Caco-2 (cell line): ENCODE results near the gene ADAMTS9. TPM values are rescaled to one million over a fixed set of nuclear protein-coding genes. Genes with fewer than 3 reads are reported as not detected.

Experiments
- BruUV-seq: library from RNA; stranded (reverse); fragments of 400-500 nt; replicated peaks from 2 replicates; lab custom pipeline; 2021; lab: Mats Ljungman, UMichigan
- CTCF ChIA-PET: fragments of 300-600 bp; sonication (Branson Sonifier 250); formaldehyde crosslinking; loops from one replicate; lab custom pipeline; 2022; ENCODE audit warnings: antibody characterized with exemption; lab: Charles Lee
- POLR2A ChIA-PET: fragments of 300-600 bp; sonication (Branson Sonifier 250); formaldehyde crosslinking; loops from one replicate; lab custom pipeline; 2022; ENCODE audit warnings: antibody characterized with exemption; lab: Charles Lee
- DNase-seq, 2 experiments: peaks; one replicate each; pipeline versions ENCODE4 v3.0.0 to v3.0.0-alpha.2; 2020 to 2022
- H3K27me3 ChIP-seq: replicated peaks from 2 replicates; pipeline ENCODE4 v1.6.0; 2011; ENCODE audit warnings: low read length; ENCODE audit not compliant: control insufficient read depth, insufficient read depth
- H3K36me3 ChIP-seq: 2 replicates; pipeline ENCODE4 v1.5.1; 2011; ENCODE audit warnings: low read length; ENCODE audit not compliant: control insufficient read depth, insufficient read depth
- H3K4me1 ChIP-seq: fragments of 250-450 bp; sonication (Bioruptor Pico); 2 replicates; pipeline ENCODE4 v1.5.1; 2020; ENCODE audit warnings: mild to moderate bottlenecking
- H3K4me3 ChIP-seq: 2 replicates; pipeline ENCODE4 v1.5.1; 2011; ENCODE audit warnings: low read depth, mild to moderate bottlenecking, control low read depth, low read length
- H3K9me3 ChIP-seq: fragments of 250-450 bp; sonication (Bioruptor Pico); 2 replicates; pipeline ENCODE4 v1.5.1; 2020; ENCODE audit warnings: mild to moderate bottlenecking, moderate library complexity
- H3K27ac Mint-ChIP-seq: one replicate; pipeline ENCODE4 v1.8.0; 2022; ENCODE audit warnings: mixed read lengths; ENCODE audit not compliant: unreplicated experiment
- H3K27me3 Mint-ChIP-seq: one replicate; pipeline ENCODE4 v1.8.0; 2022; ENCODE audit warnings: mixed read lengths; ENCODE audit not compliant: insufficient read depth, unreplicated experiment
- H3K36me3 Mint-ChIP-seq: one replicate; pipeline ENCODE4 v1.8.0; 2022; ENCODE audit warnings: mild to moderate bottlenecking, mixed read lengths; ENCODE audit not compliant: insufficient read depth, unreplicated experiment
- H3K4me1 Mint-ChIP-seq: one replicate; pipeline ENCODE4 v1.8.0; 2022; ENCODE audit warnings: low read depth, mixed read lengths; ENCODE audit not compliant: unreplicated experiment
- H3K4me3 Mint-ChIP-seq: one replicate; pipeline ENCODE4 v1.8.0; 2022; ENCODE audit warnings: mild to moderate bottlenecking, moderate library complexity, mixed read lengths; ENCODE audit not compliant: unreplicated experiment
- H3K9me3 Mint-ChIP-seq: one replicate; pipeline ENCODE4 v1.8.0; 2022; ENCODE audit warnings: mixed read lengths; ENCODE audit not compliant: unreplicated experiment
- intact Hi-C: fragments of 100-400 bp; cut with micrococcal nuclease; formaldehyde crosslinking; loops from one replicate; pipeline ENCODE4 v1.10.0; 2022; ENCODE audit not compliant: unreplicated experiment
- total RNA-seq: library from RNA; stranded (reverse); gene quantifications from 2 replicates; pipeline ENCODE4 v1.2.3, GENCODE V29; 2022
- TF ChIP-seq, protein P1 (sequence below), 2 experiments: fragments of 200-600 bp in 1 of 2; IDR thresholded peaks; 1 replicate in 1 of 2; 2 replicates in 1 of 2; pipeline versions ENCODE4 v1.5.1 to v1.8.0; 2011 to 2022; ENCODE audit warnings: antibody characterized with exemption in 1 of 2, control low read depth in 1 of 2, inconsistent platforms in 1 of 2, low read depth in 1 of 2, low read length in 1 of 2, mild to moderate bottlenecking in 1 of 2, moderate library complexity in 1 of 2; ENCODE audit not compliant: insufficient read depth in 1 of 2, severe bottlenecking in 1 of 2, unreplicated experiment in 1 of 2

The ADAMTS9 gene
- total RNA-seq, 1 experiment from 2014 or later = 4.0 TPM

DNA sequence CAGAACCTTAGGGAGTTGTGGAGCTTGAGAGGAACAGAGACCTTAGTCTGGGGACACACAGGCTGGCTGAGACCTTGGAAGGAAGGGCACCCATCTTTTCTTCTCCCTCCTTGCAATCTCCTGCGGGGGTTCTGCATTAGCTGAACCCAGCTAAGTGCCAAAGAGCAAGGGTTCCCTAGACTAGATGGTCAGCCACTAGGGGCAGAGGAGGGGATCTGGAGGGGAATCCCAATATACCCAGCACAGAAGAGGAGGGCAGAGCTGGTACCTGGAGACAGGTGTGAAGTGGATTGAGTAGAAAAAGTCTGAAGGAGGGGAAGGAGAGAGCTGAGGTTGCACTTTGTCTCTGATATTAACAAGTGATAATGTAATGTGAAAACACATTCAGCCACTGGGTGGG, 212.8 kb downstream of the ADAMTS9 start:
- H3K27me3 Mint-ChIP-seq = peaks cover 3% of the 10 kb centered on the region

DNA sequence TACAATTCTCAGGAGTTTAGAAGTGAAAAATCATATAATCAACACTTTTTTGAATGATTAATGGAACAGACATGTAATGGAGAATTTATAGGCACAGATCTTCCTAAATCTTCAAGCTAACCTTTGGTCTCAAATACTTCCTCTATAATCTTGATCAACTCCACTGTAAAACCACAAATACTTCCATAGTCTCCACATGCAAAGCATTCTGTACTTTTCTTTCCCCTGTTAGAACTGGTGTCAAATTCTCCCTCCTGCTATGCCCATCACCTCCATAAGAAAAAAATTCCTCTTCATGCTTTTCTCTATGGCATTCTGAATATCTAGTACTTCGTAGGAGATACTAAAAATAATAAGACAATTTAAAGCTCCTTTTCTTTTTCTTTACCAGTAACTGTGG, 214.3 kb downstream of the ADAMTS9 start:
- Mint-ChIP-seq H3K9me3 (peaks cover 9% of the 10 kb centered on the region), H3K4me3 (no peak overlapping the region), H3K27me3 (peaks cover under 1% of the 10 kb centered on the region), H3K27ac (no peak overlapping the region), H3K4me1 (no peaks in the 10 kb centered on the region), H3K36me3 (no peaks in the 10 kb centered on the region)
- intact Hi-C loops = no loop called here
- no peaks in the 10 kb centered on the region for H3K36me3 ChIP-seq
- ChIA-PET POLR2A (no interaction called here), CTCF (no interaction called here)
- no peak for DNase-seq
- no TSS peak for BruUV-seq
- H3K4me3 ChIP-seq = no peak overlapping the region
- TF ChIP-seq, protein P1, sequence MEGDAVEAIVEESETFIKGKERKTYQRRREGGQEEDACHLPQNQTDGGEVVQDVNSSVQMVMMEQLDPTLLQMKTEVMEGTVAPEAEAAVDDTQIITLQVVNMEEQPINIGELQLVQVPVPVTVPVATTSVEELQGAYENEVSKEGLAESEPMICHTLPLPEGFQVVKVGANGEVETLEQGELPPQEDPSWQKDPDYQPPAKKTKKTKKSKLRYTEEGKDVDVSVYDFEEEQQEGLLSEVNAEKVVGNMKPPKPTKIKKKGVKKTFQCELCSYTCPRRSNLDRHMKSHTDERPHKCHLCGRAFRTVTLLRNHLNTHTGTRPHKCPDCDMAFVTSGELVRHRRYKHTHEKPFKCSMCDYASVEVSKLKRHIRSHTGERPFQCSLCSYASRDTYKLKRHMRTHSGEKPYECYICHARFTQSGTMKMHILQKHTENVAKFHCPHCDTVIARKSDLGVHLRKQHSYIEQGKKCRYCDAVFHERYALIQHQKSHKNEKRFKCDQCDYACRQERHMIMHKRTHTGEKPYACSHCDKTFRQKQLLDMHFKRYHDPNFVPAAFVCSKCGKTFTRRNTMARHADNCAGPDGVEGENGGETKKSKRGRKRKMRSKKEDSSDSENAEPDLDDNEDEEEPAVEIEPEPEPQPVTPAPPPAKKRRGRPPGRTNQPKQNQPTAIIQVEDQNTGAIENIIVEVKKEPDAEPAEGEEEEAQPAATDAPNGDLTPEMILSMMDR (IDR thresholded peaks at IDR 0.05; ENCODE audit: insufficient read depth in 1 of 2, low read depth in 1 of 2, low read length in 1 of 2, severe bottlenecking in 1 of 2, unreplicated experiment in 1 of 2) = no peak
- no peaks in the 10 kb centered on the region for H3K4me1 ChIP-seq
- no peaks in the 10 kb centered on the region for H3K9me3 ChIP-seq
- no peaks in the 10 kb centered on the region for H3K27me3 ChIP-seq

More for the DNA sequence above, 212.8 kb downstream of the ADAMTS9 start:
- no peak for DNase-seq
- Histone ChIP-seq H3K36me3 (no peaks in the 10 kb centered on the region), H3K27me3 (no peaks in the 10 kb centered on the region), H3K9me3 (no peaks in the 10 kb centered on the region), H3K4me3 (no peak overlapping the region), H3K4me1 (no peaks in the 10 kb centered on the region)
- Mint-ChIP-seq H3K27ac (no peak overlapping the region), H3K36me3 (no peaks in the 10 kb centered on the region), H3K9me3 (peaks cover 9% of the 10 kb centered on the region), H3K4me3 (no peak overlapping the region), H3K4me1 (no peaks in the 10 kb centered on the region)
- POLR2A ChIA-PET = no interaction called here
- TF ChIP-seq, protein P1 (IDR thresholded peaks at IDR 0.05; ENCODE audit: insufficient read depth in 1 of 2, low read depth in 1 of 2, low read length in 1 of 2, severe bottlenecking in 1 of 2, unreplicated experiment in 1 of 2) = no peak
- BruUV-seq = no TSS peak
- intact Hi-C loops = no loop called here
- CTCF ChIA-PET = no interaction called here

DNA sequence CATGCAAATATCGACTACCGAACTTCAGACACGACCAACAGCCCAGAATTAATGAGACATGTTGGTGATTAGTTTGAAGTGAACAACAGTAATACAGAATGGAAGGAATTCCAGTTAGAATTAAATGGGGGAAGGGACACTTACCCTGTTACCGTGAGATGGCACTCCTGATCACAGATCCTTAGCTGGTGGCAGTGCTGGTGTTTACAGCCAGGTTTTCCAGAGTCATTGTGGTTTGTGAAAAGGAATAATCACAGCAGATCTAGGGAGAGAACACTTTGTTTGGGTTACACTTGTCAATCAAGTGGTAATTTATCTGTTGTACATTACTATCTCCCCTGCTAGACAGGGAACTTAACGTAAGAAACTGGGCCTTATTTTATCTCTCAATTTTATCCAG, 217.4 kb downstream of the ADAMTS9 start:
- ChIA-PET POLR2A (no interaction called here), CTCF (no interaction called here)
- Histone ChIP-seq H3K9me3 (no peaks in the 10 kb centered on the region), H3K27me3 (no peaks in the 10 kb centered on the region), H3K4me1 (no peaks in the 10 kb centered on the region), H3K36me3 (no peaks in the 10 kb centered on the region), H3K4me3 (no peak overlapping the region)
- no peaks in the 10 kb centered on the region for H3K36me3 Mint-ChIP-seq
- TF ChIP-seq, protein P1 (IDR thresholded peaks at IDR 0.05; ENCODE audit: insufficient read depth in 1 of 2, low read depth in 1 of 2, low read length in 1 of 2, severe bottlenecking in 1 of 2, unreplicated experiment in 1 of 2) = no peak
- no peak overlapping the region for H3K4me3 Mint-ChIP-seq
- no peaks in the 10 kb centered on the region for H3K4me1 Mint-ChIP-seq
- intact Hi-C loops = no loop called here
- BruUV-seq = no TSS peak
- H3K27ac Mint-ChIP-seq = no peak overlapping the region
- H3K27me3 Mint-ChIP-seq = no peaks in the 10 kb centered on the region
- no peaks in the 10 kb centered on the region for H3K9me3 Mint-ChIP-seq
- no peak for DNase-seq
